ENCODE measurements around the gene CYP27A1.
"Not testable (repeated sequence)": the region's sequence is repeated elsewhere in the genome, so short reads cannot be mapped to it uniquely, and the experiment has no call there.

CYP27A1 gene

GRCh38 chr2:218831378-218831990 is 49.5 kb downstream of the CYP27A1 start, which contains the start of gene PRKAG3:
Gene PRKAG3 (minus strand): TSS chr2:218831803.
- DNase-seq (ENCODE audit: low read depth, low spot score) = no peak

GRCh38 chr2:218832081-218832480 is 50.1 kb downstream of the CYP27A1 start:
- no peak for DNase-seq (ENCODE audit: low read depth, low spot score)

- no peak for DNase-seq (ENCODE audit: low read depth, low spot score)
Measured at GRCh38 chr2:218832520-218832919, 50.6 kb downstream of the CYP27A1 start.

GRCh38 chr2:218833023-218833609 is 51.2 kb downstream of the CYP27A1 start:
- DNase-seq (ENCODE audit: low read depth, low spot score) = no peak

GRCh38 chr2:218834685-218835084 is 52.7 kb downstream of the CYP27A1 start:
- DNase-seq (ENCODE audit: low read depth, low spot score) = no peak

- DNase-seq (ENCODE audit: low read depth, low spot score) = no peak
Measured at GRCh38 chr2:218837495-218837894, 55.5 kb downstream of the CYP27A1 start.

GRCh38 chr2:218839430-218839829 is 57.5 kb downstream of the CYP27A1 start:
- DNase-seq (ENCODE audit: low read depth, low spot score) = no peak

- no peak for DNase-seq (ENCODE audit: low read depth, low spot score)
Measured at GRCh38 chr2:218839888-218840287, 57.9 kb downstream of the CYP27A1 start.

- DNase-seq (ENCODE audit: low read depth, low spot score) = not testable (repeated sequence)
Measured at GRCh38 chr2:218844334-218844733, 62.4 kb downstream of the CYP27A1 start.

GRCh38 chr2:218846963-218847362 is 65.0 kb downstream of the CYP27A1 start:
- DNase-seq (ENCODE audit: low read depth, low spot score) = not testable (repeated sequence)

- no peak for DNase-seq (ENCODE audit: low read depth, low spot score)
Measured at GRCh38 chr2:218849721-218850120, 67.8 kb downstream of the CYP27A1 start.

GRCh38 chr2:218850796-218851195 is 68.8 kb downstream of the CYP27A1 start:
- DNase-seq (ENCODE audit: low read depth, low spot score) = no peak

GRCh38 chr2:218851286-218851685 is 69.3 kb downstream of the CYP27A1 start:
- DNase-seq (ENCODE audit: low read depth, low spot score) = no peak

- DNase-seq (ENCODE audit: low read depth, low spot score) = peak; percentile 67
Measured at GRCh38 chr2:218852911-218853667, 71.1 kb downstream of the CYP27A1 start.

- DNase-seq (ENCODE audit: low read depth, low spot score) = peak; percentile 37
Measured at GRCh38 chr2:218853766-218854165, 71.8 kb downstream of the CYP27A1 start.

- DNase-seq (ENCODE audit: low read depth, low spot score) = no peak
Measured at GRCh38 chr2:218854860-218855259, 72.9 kb downstream of the CYP27A1 start.

GRCh38 chr2:218855305-218856166 is 73.6 kb downstream of the CYP27A1 start:
- DNase-seq (ENCODE audit: low read depth, low spot score) = no peak

GRCh38 chr2:218856167-218856895 is 74.4 kb downstream of the CYP27A1 start:
- DNase-seq (ENCODE audit: low read depth, low spot score) = no peak

- DNase-seq (ENCODE audit: low read depth, low spot score) = no peak
Measured at GRCh38 chr2:218856896-218857243, 74.9 kb downstream of the CYP27A1 start.

- DNase-seq (ENCODE audit: low read depth, low spot score) = no peak
Measured at GRCh38 chr2:218857371-218858137, 75.6 kb downstream of the CYP27A1 start.

- DNase-seq (ENCODE audit: low read depth, low spot score) = no peak
Measured at GRCh38 chr2:218858138-218858445, 76.1 kb downstream of the CYP27A1 start.

Measured in astrocyte of the hippocampus (primary cell).